ENCODE measurements around the gene NAALADL2. TPM values are rescaled to one million over a fixed set of nuclear protein-coding genes. Genes with fewer than 3 reads are reported as not detected.
A peak's percentile ranks its signal among the peaks of the same experiment; 100 is the strongest.

The NAALADL2 gene
- total and polyA plus RNA-seq, 4 donors, result 0.28 to 4.6 (median 3.1) TPM

DNA sequence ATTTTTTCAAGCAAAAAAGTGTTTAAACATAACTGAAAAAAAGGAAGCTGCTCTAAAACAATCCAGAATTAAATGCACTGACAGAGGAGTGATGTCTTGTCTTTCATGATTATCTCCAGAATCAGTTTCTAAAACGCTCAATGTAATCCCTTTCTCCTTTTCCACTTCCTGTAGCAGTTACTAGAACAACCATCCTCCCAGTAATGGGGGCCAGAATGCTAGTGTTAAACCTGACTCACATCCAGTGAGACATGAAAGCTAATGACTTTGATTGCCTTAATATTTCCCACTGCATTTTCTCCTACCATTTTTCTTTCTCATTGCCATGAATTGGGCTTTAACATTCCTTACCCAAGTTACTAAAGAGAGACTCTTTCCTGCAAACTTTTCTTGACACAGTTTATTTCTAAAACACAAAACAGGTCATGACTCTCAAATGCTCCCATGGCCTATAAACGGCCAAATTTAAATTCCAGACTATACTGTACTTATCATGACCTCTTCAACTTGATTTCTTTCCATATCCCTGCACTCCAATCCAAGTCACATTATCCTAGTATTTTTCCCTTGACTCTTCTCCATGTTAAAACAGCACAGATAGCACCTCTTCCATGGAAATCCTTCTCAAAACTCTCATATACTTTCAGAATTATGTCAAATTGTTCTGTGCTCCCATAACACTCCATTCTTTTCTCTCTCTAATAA, 341.4 kb downstream of the NAALADL2 start:
- Histone ChIP-seq H3K27ac (ENCODE audit: low read depth in 1 of 2, low read length in 2 of 2) (no peak overlapping the region), H3K4me1 (ENCODE audit: control insufficient read depth in 4 of 4, insufficient read depth in 4 of 4, low read length in 3 of 4) (no peaks in the 10 kb centered on the region), H3K9ac (ENCODE audit: low read depth in 1 of 2, low read length in 2 of 2) (no peak overlapping the region), H3K4me3 (ENCODE audit: low read depth in 1 of 3, low read length in 3 of 3) (no peak overlapping the region), H3K9me3 (ENCODE audit: control insufficient read depth in 4 of 4, low read length in 3 of 4) (no peaks in the 10 kb centered on the region), H3K27me3 (ENCODE audit: control insufficient read depth in 4 of 4, insufficient read depth in 4 of 4, low read length in 3 of 4) (no peaks in the 10 kb centered on the region), H3K36me3 (ENCODE audit: control insufficient read depth in 4 of 4, insufficient read depth in 3 of 4, low read depth in 1 of 4, low read length in 3 of 4) (no peaks in the 10 kb centered on the region)
- no peak for DNase-seq (ENCODE audit: low spot score)
- no peak for TF ChIP-seq JUND (IDR thresholded peaks at IDR 0.05)
- no peak for TF ChIP-seq FOXA1 (IDR thresholded peaks at IDR 0.05)
- no peak for TF ChIP-seq FOXA2 (IDR thresholded peaks at IDR 0.05)
- TF ChIP-seq, protein P1, sequence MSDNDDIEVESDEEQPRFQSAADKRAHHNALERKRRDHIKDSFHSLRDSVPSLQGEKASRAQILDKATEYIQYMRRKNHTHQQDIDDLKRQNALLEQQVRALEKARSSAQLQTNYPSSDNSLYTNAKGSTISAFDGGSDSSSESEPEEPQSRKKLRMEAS (IDR thresholded peaks at IDR 0.05), result no peak
- TF ChIP-seq HNF4G (IDR thresholded peaks at IDR 0.05), result no peak
- no peak for TF ChIP-seq RXRA (IDR thresholded peaks at IDR 0.05)
- 69% methylated on average over 2 of the region's 2 CpGs for WGBS

DNA sequence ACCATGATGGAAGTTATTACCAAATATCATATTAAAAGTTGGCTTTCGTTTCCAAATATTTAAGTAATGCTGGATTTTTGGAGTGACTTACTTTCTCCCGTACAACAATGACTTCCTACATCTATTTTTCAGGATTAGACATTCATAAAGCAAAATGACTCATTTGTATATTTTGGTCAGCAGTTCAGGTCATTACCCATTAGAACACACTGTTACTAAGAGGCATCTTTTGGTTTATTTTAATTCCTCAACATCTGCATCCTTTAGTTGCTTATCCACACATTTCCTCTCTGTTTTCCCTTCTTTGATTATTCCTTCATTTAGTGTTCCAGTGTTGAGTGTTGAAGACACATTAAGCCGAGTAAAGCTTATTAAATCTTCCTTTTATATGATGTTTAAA, 348.2 kb downstream of the NAALADL2 start:
- Histone ChIP-seq H3K4me3 (ENCODE audit: low read depth in 1 of 3, low read length in 3 of 3) (no peak overlapping the region), H3K27me3 (ENCODE audit: control insufficient read depth in 4 of 4, insufficient read depth in 4 of 4, low read length in 3 of 4) (no peaks in the 10 kb centered on the region), H3K36me3 (ENCODE audit: control insufficient read depth in 4 of 4, insufficient read depth in 3 of 4, low read depth in 1 of 4, low read length in 3 of 4) (no peaks in the 10 kb centered on the region), H3K9ac (ENCODE audit: low read depth in 1 of 2, low read length in 2 of 2) (no peak overlapping the region), H3K9me3 (ENCODE audit: control insufficient read depth in 4 of 4, low read length in 3 of 4) (no peaks in the 10 kb centered on the region), H3K4me1 (ENCODE audit: control insufficient read depth in 4 of 4, insufficient read depth in 4 of 4, low read length in 3 of 4) (no peaks in the 10 kb centered on the region), H3K27ac (ENCODE audit: low read depth in 1 of 2, low read length in 2 of 2) (no peak overlapping the region)
- TF ChIP-seq RXRA (IDR thresholded peaks at IDR 0.05) (peak in 1 of 2 donors; percentile 18), SP1 (IDR thresholded peaks at IDR 0.05) (no peak), JUND (IDR thresholded peaks at IDR 0.05) (no peak)
- no peak for DNase-seq (ENCODE audit: low spot score)
- 84% methylated on average over 3 of the region's 3 CpGs for WGBS

DNA sequence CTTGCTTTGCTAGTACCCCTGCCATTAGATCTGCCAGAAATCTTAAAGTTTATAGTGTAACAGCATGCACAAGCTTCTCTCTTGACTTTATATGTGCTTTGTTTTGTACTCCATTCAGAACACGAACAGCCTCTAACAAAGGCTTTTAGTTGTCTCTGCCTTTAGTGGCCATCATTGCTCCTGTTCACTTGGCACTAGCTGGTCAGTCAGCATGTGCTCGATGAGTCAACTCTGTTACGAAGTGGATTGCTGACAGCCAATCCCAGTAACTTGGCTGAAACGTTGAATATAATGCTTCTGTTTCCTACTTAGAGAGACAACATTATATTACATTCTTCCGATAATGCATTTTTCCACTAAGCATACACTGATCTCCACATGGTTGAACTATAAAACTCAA, 349.2 kb downstream of the NAALADL2 start:
- TF ChIP-seq FOXA2 (IDR thresholded peaks at IDR 0.05), result no peak
- TF ChIP-seq GABPA (IDR thresholded peaks at IDR 0.05 in 1 of 2, conservative IDR thresholded peaks at IDR 0.05 in 1 of 2), result no peak
- TF ChIP-seq FOXA1 (IDR thresholded peaks at IDR 0.05), result no peak
- TF ChIP-seq SP1 (IDR thresholded peaks at IDR 0.05), result no peak
- TF ChIP-seq, protein P1 (IDR thresholded peaks at IDR 0.05), result no peak
- TF ChIP-seq, protein P2, sequence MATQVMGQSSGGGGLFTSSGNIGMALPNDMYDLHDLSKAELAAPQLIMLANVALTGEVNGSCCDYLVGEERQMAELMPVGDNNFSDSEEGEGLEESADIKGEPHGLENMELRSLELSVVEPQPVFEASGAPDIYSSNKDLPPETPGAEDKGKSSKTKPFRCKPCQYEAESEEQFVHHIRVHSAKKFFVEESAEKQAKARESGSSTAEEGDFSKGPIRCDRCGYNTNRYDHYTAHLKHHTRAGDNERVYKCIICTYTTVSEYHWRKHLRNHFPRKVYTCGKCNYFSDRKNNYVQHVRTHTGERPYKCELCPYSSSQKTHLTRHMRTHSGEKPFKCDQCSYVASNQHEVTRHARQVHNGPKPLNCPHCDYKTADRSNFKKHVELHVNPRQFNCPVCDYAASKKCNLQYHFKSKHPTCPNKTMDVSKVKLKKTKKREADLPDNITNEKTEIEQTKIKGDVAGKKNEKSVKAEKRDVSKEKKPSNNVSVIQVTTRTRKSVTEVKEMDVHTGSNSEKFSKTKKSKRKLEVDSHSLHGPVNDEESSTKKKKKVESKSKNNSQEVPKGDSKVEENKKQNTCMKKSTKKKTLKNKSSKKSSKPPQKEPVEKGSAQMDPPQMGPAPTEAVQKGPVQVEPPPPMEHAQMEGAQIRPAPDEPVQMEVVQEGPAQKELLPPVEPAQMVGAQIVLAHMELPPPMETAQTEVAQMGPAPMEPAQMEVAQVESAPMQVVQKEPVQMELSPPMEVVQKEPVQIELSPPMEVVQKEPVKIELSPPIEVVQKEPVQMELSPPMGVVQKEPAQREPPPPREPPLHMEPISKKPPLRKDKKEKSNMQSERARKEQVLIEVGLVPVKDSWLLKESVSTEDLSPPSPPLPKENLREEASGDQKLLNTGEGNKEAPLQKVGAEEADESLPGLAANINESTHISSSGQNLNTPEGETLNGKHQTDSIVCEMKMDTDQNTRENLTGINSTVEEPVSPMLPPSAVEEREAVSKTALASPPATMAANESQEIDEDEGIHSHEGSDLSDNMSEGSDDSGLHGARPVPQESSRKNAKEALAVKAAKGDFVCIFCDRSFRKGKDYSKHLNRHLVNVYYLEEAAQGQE (IDR thresholded peaks at IDR 0.05), result no peak
- TF ChIP-seq, protein P3, sequence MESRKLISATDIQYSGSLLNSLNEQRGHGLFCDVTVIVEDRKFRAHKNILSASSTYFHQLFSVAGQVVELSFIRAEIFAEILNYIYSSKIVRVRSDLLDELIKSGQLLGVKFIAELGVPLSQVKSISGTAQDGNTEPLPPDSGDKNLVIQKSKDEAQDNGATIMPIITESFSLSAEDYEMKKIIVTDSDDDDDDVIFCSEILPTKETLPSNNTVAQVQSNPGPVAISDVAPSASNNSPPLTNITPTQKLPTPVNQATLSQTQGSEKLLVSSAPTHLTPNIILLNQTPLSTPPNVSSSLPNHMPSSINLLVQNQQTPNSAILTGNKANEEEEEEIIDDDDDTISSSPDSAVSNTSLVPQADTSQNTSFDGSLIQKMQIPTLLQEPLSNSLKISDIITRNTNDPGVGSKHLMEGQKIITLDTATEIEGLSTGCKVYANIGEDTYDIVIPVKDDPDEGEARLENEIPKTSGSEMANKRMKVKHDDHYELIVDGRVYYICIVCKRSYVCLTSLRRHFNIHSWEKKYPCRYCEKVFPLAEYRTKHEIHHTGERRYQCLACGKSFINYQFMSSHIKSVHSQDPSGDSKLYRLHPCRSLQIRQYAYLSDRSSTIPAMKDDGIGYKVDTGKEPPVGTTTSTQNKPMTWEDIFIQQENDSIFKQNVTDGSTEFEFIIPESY (IDR thresholded peaks at IDR 0.05), result no peak
- TF ChIP-seq HNF4A (conservative IDR thresholded peaks at IDR 0.05), result no peak
- no peak for DNase-seq (ENCODE audit: low spot score)
- Histone ChIP-seq H3K9me3 (ENCODE audit: control insufficient read depth in 4 of 4, low read length in 3 of 4) (no peaks in the 10 kb centered on the region), H3K36me3 (ENCODE audit: control insufficient read depth in 4 of 4, insufficient read depth in 3 of 4, low read depth in 1 of 4, low read length in 3 of 4) (no peaks in the 10 kb centered on the region), H3K27me3 (ENCODE audit: control insufficient read depth in 4 of 4, insufficient read depth in 4 of 4, low read length in 3 of 4) (no peaks in the 10 kb centered on the region), H3K4me1 (ENCODE audit: control insufficient read depth in 4 of 4, insufficient read depth in 4 of 4, low read length in 3 of 4) (no peaks in the 10 kb centered on the region), H3K4me3 (ENCODE audit: low read depth in 1 of 3, low read length in 3 of 3) (no peak overlapping the region), H3K27ac (ENCODE audit: low read depth in 1 of 2, low read length in 2 of 2) (no peak overlapping the region), H3K9ac (ENCODE audit: low read depth in 1 of 2, low read length in 2 of 2) (no peak overlapping the region)
- 89% methylated on average over 5 of the region's 5 CpGs for WGBS

Measured in liver (tissue), 9 donors.